HL-60 (cell line): ENCODE data around the gene TAF11L7.
"Not testable (repeated sequence)": the region's sequence is repeated elsewhere in the genome, so short reads cannot be mapped to it uniquely, and the experiment has no call there.

Source experiments
- GABPA ChIP-seq: IDR thresholded peaks from 2 replicates; pipeline ENCODE4 v1.6.1; 2012; ENCODE audit warnings: low read depth
- POLR2AphosphoS5 ChIP-seq: IDR thresholded peaks from 2 replicates; pipeline ENCODE4 v1.6.1; 2012; ENCODE audit warnings: low read depth
- SPI1 ChIP-seq: IDR thresholded peaks from 2 replicates; pipeline ENCODE4 v1.6.1; 2012; ENCODE audit warnings: low read depth, mild to moderate bottlenecking, borderline replicate concordance
- TF ChIP-seq, protein P1 (sequence below): IDR thresholded peaks from one replicate; pipeline ENCODE4 v1.5.1; 2011; ENCODE audit warnings: low read length, control low read depth, inconsistent platforms; ENCODE audit not compliant: insufficient read depth
- TF ChIP-seq, protein P2 (sequence below): IDR thresholded peaks from 2 replicates; pipeline ENCODE4 v1.6.1; 2012; ENCODE audit warnings: low read depth; ENCODE audit not compliant: insufficient replicate concordance

DNA sequence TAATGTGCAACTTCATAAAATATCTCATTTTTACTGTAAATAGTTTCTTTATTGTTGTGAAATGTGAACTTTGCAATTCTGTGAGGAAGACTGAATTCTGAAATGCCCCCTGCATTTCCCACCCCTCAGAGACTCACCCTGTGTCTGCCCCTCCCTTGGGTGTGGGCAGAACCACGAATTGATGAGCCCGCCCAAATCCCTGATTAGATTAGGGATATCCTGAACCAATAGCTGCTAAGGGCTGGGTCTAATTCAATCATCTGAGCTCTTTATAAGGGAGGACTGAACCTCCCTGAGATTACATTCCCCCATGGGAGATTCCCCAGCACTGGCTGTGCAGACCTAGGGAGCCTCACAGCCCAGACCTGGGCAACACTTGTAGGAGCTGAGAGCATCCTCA lies 24.5 kb upstream of the TAF11L7 start, which contains the start of gene TAF11L12:
- not testable (repeated sequence) for TF ChIP-seq POLR2AphosphoS5, GABPA, SPI1
- TF ChIP-seq, protein P1, sequence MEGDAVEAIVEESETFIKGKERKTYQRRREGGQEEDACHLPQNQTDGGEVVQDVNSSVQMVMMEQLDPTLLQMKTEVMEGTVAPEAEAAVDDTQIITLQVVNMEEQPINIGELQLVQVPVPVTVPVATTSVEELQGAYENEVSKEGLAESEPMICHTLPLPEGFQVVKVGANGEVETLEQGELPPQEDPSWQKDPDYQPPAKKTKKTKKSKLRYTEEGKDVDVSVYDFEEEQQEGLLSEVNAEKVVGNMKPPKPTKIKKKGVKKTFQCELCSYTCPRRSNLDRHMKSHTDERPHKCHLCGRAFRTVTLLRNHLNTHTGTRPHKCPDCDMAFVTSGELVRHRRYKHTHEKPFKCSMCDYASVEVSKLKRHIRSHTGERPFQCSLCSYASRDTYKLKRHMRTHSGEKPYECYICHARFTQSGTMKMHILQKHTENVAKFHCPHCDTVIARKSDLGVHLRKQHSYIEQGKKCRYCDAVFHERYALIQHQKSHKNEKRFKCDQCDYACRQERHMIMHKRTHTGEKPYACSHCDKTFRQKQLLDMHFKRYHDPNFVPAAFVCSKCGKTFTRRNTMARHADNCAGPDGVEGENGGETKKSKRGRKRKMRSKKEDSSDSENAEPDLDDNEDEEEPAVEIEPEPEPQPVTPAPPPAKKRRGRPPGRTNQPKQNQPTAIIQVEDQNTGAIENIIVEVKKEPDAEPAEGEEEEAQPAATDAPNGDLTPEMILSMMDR, result not testable (repeated sequence)
- TF ChIP-seq, protein P2, sequence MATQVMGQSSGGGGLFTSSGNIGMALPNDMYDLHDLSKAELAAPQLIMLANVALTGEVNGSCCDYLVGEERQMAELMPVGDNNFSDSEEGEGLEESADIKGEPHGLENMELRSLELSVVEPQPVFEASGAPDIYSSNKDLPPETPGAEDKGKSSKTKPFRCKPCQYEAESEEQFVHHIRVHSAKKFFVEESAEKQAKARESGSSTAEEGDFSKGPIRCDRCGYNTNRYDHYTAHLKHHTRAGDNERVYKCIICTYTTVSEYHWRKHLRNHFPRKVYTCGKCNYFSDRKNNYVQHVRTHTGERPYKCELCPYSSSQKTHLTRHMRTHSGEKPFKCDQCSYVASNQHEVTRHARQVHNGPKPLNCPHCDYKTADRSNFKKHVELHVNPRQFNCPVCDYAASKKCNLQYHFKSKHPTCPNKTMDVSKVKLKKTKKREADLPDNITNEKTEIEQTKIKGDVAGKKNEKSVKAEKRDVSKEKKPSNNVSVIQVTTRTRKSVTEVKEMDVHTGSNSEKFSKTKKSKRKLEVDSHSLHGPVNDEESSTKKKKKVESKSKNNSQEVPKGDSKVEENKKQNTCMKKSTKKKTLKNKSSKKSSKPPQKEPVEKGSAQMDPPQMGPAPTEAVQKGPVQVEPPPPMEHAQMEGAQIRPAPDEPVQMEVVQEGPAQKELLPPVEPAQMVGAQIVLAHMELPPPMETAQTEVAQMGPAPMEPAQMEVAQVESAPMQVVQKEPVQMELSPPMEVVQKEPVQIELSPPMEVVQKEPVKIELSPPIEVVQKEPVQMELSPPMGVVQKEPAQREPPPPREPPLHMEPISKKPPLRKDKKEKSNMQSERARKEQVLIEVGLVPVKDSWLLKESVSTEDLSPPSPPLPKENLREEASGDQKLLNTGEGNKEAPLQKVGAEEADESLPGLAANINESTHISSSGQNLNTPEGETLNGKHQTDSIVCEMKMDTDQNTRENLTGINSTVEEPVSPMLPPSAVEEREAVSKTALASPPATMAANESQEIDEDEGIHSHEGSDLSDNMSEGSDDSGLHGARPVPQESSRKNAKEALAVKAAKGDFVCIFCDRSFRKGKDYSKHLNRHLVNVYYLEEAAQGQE, result not testable (repeated sequence)
